ENCODE data around the gene CD99L2.
A peak's percentile ranks its signal among the peaks of the same experiment; 100 is the strongest.

- TF ChIP-seq CTCF (conservative IDR thresholded peaks at IDR 0.05; ENCODE audit: low read length), result peak; percentile 70
- no peak for TF ChIP-seq EZH2phosphoT487 (IDR thresholded peaks at IDR 0.05; ENCODE audit: borderline replicate concordance)
These were observed 126.1 kb downstream of the CD99L2 start for GRCh38 chrX:150772150-150772970.

Measured in Loucy (cell line).